GM12878 (cell line): ENCODE results near the gene ADARB1. TPM values are rescaled to one million over a fixed set of nuclear protein-coding genes. Genes with fewer than 3 reads are reported as not detected.
"Not testable (repeated sequence)": the region's sequence is repeated elsewhere in the genome, so short reads cannot be mapped to it uniquely, and the experiment has no call there.

Experiments
- ATAC-seq: fragments of 200-7000 bp; cut with Tn5 transposase; 3 replicates; pipeline ENCODE4 v1.9.1; 2020; ENCODE audit warnings: mild to moderate bottlenecking, moderate library complexity
- BruUV-seq: library from RNA; stranded (reverse); fragments of 400-500 nt; replicated peaks from 2 replicates; lab custom pipeline; 2021; lab: Mats Ljungman, UMichigan
- CTCF ChIA-PET: fragments of 300-600 bp; sonication (Branson Sonifier 250); formaldehyde crosslinking; extraction: SDS; loops from one replicate; lab custom pipeline; 2021; ENCODE audit warnings: inconsistent platforms; lab: Yijun Ruan, JAX
- POLR2A ChIA-PET: fragments of 350-600 bp; formaldehyde crosslinking; extraction: SDS; loops from one replicate; lab custom pipeline; 2021; ENCODE audit warnings: inconsistent platforms; lab: Charles Lee
- RAD21 ChIA-PET: fragments of 300-600 bp; sonication (Branson Sonifier 250); formaldehyde crosslinking; loops from one replicate; lab custom pipeline; 2023; ENCODE audit warnings: antibody characterized with exemption; ENCODE audit not compliant: unreplicated experiment; lab: Charles Lee
- SMC1A ChIA-PET: fragments of 300-600 bp; sonication (Branson Sonifier 250); formaldehyde crosslinking; loops from one replicate; lab custom pipeline; 2023; ENCODE audit not compliant: unreplicated experiment, uncharacterized antibody; lab: Charles Lee
- DNase-seq: peaks from one replicate; pipeline ENCODE4 v3.0.0-alpha.2; 2011; ENCODE audit warnings: low read depth, low spot score
- FAIRE-seq: peaks from 3 replicates; lab custom pipeline; 2011; peaks lifted over from hg19 to GRCh38; lab: Jason Lieb, UNC
- H2AFZ ChIP-seq: 2 replicates; pipeline ENCODE4 v1.6.0; 2011; ENCODE audit warnings: low read depth, low read length, control low read depth; ENCODE audit not compliant: control insufficient read depth
- H3K27ac ChIP-seq: 2 replicates; pipeline ENCODE4 v1.5.1; 2011; ENCODE audit warnings: control low read depth; ENCODE audit not compliant: control insufficient read depth, insufficient read depth
- H3K27me3 ChIP-seq, 2 experiments: replicated peaks in 1 of 2; 2 replicates each; pipeline versions ENCODE4 v1.6.0 to v1.6.1; 2011; ENCODE audit warnings: low read length in 1 of 2; ENCODE audit not compliant: control insufficient read depth in 2 of 2, insufficient read depth in 2 of 2
- H3K36me3 ChIP-seq, 2 experiments: 2 replicates each; pipeline ENCODE4 v1.5.1; 2011; ENCODE audit warnings: low read length in 1 of 2; ENCODE audit not compliant: control insufficient read depth in 2 of 2, insufficient read depth in 2 of 2
- H3K4me1 ChIP-seq: 2 replicates; pipeline ENCODE4 v1.6.1; 2011; ENCODE audit warnings: mild to moderate bottlenecking, low read length, moderate library complexity, mixed read lengths; ENCODE audit not compliant: control insufficient read depth, insufficient read depth
- H3K4me2 ChIP-seq: 2 replicates; pipeline ENCODE4 v1.6.0; 2011; ENCODE audit warnings: control low read depth; ENCODE audit not compliant: control insufficient read depth, insufficient read depth
- H3K4me3 ChIP-seq: fragments of 200-600 bp; sonication (generic); 2 replicates; pipeline ENCODE4 v1.5.1; 2016
- H3K79me2 ChIP-seq: 2 replicates; pipeline ENCODE4 v1.6.0; 2011; ENCODE audit warnings: low read length; ENCODE audit not compliant: control insufficient read depth, insufficient read depth
- H3K9ac ChIP-seq: 2 replicates; pipeline ENCODE4 v1.8.0; 2011; ENCODE audit warnings: low read length, control low read depth, mixed read lengths; ENCODE audit not compliant: control insufficient read depth, insufficient read depth
- H3K9me3 ChIP-seq: replicated peaks from 3 replicates; pipeline ENCODE4 v1.5.1; 2011; ENCODE audit warnings: mild to moderate bottlenecking, low read length; ENCODE audit not compliant: control insufficient read depth, insufficient read depth
- H4K20me1 ChIP-seq: 2 replicates; pipeline ENCODE4 v1.6.0; 2011; ENCODE audit not compliant: control insufficient read depth, insufficient read depth
- ATF7 ChIP-seq: fragments of 450-650 bp; IDR thresholded peaks from 2 replicates; pipeline ENCODE4 v1.6.1; 2016; ENCODE audit warnings: low read depth, mild to moderate bottlenecking
- IKZF1 ChIP-seq: fragments of 450-650 bp; conservative IDR thresholded peaks from 2 replicates; pipeline ENCODE4 v1.6.1; 2017; ENCODE audit warnings: antibody characterized with exemption, mild to moderate bottlenecking
- KDM1A ChIP-seq: fragments of 200-600 bp; sonication (generic); IDR thresholded peaks from 2 replicates; pipeline ENCODE4 v1.6.1; 2016; ENCODE audit warnings: borderline replicate concordance
- MEF2A ChIP-seq: IDR thresholded peaks from 2 replicates; pipeline ENCODE4 v1.6.1; 2011; ENCODE audit warnings: low read depth, mild to moderate bottlenecking, low read length, moderate library complexity; ENCODE audit not compliant: insufficient read depth
- NFXL1 ChIP-seq: fragments of 450-650 bp; IDR thresholded peaks from 2 replicates; pipeline ENCODE4 v1.6.1; 2017; ENCODE audit warnings: antibody characterized with exemption, mild to moderate bottlenecking, borderline replicate concordance
- POLR2AphosphoS5 ChIP-seq: IDR thresholded peaks from 2 replicates; pipeline ENCODE4 v1.6.1; 2011; ENCODE audit warnings: mild to moderate bottlenecking, low read length, inconsistent platforms
- WGBS: methylation state at CpG from one replicate; pipeline ENCODE4 v1.1.6; 2016; ENCODE audit warnings: low lambda C conversion rate; ENCODE audit not compliant: insufficient replicate concordance, insufficient coverage; ENCODE audit errors: missing lambda C conversion rate; 5-methylcytosine and 5-hydroxymethylcytosine counted together
- in situ Hi-C: fragments of 300-500 bp; cut with MboI; formaldehyde crosslinking; loops from 9 replicates; pipeline ENCODE4 v1.14.3; 2018; ENCODE audit warnings: mixed read lengths
- intact Hi-C: fragments of 100-400 bp; cut with micrococcal nuclease; formaldehyde crosslinking; loops from one replicate; pipeline ENCODE4 v1.14.2; 2022; ENCODE audit not compliant: unreplicated experiment
- polyA plus RNA-seq, 11 experiments: library from polyadenylated mRNA; depleted of rRNA in 4 of 11; unstranded in 6 of 11; stranded (reverse) in 5 of 11; fragments of >200 nt; fragmentation: Nextera tagmentation in 4 of 11; fragmentation: Illumina TruSeq in 1 of 11; extraction: Ambion mirVana in 4 of 11; extraction: Trizol in 1 of 11; gene quantifications; 1 replicate in 1 of 11; 2 replicates in 10 of 11; pipeline versions ENCODE4 v1.2.1 to v1.2.3, GENCODE V29; 2011 to 2016; ENCODE audit warnings: inconsistent platforms in 2 of 11, missing spikeins in 2 of 11, low read depth in 1 of 11
- total RNA-seq, 4 experiments: library from RNA; depleted of rRNA in 3 of 4; stranded (reverse); fragments of >200 nt in 3 of 4; fragmentation: Illumina TruSeq in 1 of 4; extraction: Trizol in 1 of 4; gene quantifications; 2 replicates each; pipeline versions ENCODE4 v1.2.1 to v1.2.3, GENCODE V29; 2013 to 2021
- TF ChIP-seq, protein P1 (sequence below): fragments of 450-650 bp; IDR thresholded peaks from 2 replicates; pipeline ENCODE4 v1.6.1; 2017; ENCODE audit warnings: low read depth, mild to moderate bottlenecking, moderate library complexity
- TF ChIP-seq, protein P2 (sequence below): IDR thresholded peaks from 2 replicates; pipeline ENCODE4 v1.6.1; 2012; ENCODE audit warnings: low read depth, low read length, improper control_type of control experiment

The ADARB1 gene
- total and polyA plus RNA-seq, 10 of the 15 experiments (the other 5 are each of a cell fraction or from before 2014, with no cell fraction given): 5.7 to 61.7 (median 25.3) TPM

DNA sequence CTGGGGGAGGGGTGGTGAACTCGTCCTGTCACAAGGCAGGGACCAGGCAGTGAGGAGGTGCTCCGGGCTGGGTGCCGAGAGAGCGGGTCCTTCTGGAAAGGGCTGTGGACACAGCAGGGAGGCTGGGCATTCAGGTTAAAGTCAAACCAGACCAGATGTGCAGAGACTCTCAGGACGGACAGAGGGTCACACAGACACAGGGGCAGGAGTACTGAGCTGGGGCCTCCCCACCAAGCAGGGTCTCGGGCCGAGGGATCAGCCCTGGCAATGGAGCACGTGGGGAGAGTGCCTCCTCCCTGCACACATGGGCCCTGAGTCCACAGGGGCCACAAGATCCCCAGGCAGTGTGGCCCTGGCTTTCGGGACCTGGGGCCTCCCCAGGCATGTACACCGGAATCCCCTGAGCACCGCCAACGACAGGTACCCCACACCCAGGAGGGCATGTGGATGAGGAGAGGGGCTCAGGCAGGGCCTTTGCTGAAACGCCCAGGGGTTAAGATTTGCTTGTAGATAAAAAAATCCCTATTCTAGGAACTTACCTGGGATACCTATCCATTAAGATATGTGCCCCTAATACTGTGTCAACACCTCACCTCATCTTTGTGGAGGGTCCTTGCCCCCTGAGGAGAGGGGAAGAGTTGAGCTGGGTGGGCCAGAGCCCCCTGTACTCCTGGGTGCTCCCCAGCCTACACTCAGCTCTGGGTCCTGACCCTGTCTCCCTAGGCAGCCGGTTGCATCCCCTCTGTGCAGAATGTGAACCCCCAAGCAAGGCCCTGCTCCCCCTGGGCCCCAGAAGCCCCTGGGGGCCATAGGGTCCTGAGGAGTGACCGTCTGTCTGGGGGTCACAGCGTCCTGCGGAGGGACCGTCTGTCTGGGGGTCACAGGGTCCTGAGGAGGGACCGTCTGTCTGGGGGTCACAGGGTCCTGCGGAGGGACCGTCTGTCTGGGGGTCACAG is 46.9 kb upstream of the ADARB1 start:
- no peaks in the 10 kb centered on the region for H4K20me1 ChIP-seq
- H3K36me3 ChIP-seq: no peaks in the 10 kb centered on the region
- FAIRE-seq: no peak
- TF ChIP-seq, protein P1, sequence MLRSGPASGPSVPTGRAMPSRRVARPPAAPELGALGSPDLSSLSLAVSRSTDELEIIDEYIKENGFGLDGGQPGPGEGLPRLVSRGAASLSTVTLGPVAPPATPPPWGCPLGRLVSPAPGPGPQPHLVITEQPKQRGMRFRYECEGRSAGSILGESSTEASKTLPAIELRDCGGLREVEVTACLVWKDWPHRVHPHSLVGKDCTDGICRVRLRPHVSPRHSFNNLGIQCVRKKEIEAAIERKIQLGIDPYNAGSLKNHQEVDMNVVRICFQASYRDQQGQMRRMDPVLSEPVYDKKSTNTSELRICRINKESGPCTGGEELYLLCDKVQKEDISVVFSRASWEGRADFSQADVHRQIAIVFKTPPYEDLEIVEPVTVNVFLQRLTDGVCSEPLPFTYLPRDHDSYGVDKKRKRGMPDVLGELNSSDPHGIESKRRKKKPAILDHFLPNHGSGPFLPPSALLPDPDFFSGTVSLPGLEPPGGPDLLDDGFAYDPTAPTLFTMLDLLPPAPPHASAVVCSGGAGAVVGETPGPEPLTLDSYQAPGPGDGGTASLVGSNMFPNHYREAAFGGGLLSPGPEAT: no peak
- TF ChIP-seq NFXL1 (no peak), MEF2A (no peak), POLR2AphosphoS5 (no peak), ATF7 (no peak), KDM1A (no peak), IKZF1 (no peak)
- TF ChIP-seq, protein P2, sequence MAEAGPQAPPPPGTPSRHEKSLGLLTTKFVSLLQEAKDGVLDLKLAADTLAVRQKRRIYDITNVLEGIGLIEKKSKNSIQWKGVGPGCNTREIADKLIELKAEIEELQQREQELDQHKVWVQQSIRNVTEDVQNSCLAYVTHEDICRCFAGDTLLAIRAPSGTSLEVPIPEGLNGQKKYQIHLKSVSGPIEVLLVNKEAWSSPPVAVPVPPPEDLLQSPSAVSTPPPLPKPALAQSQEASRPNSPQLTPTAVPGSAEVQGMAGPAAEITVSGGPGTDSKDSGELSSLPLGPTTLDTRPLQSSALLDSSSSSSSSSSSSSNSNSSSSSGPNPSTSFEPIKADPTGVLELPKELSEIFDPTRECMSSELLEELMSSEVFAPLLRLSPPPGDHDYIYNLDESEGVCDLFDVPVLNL: no peak
- no peak overlapping the region for H3K4me2 ChIP-seq
- intact Hi-C loops: no loop called here
- CTCF ChIA-PET: no interaction called here
- H3K4me3 ChIP-seq: no peak overlapping the region
- H3K27me3 ChIP-seq: no peaks in the 10 kb centered on the region; a peak in 2 of 4 replicates
- ATAC-seq: no peak
- no peak overlapping the region for H3K27ac ChIP-seq
- H3K9ac ChIP-seq: no peak overlapping the region
- SMC1A ChIA-PET: no interaction called here
- H2AFZ ChIP-seq: no peak overlapping the region
- no peak for DNase-seq
- RAD21 ChIA-PET: no interaction called here
- in situ Hi-C loops: no loop called here
- H3K9me3 ChIP-seq: no peaks in the 10 kb centered on the region; the same call in 1 of the 3 replicates
- WGBS: 19% methylated on average over 19 of the region's 21 CpGs
- H3K4me1 ChIP-seq: no peaks in the 10 kb centered on the region
- POLR2A ChIA-PET: interaction anchor here (0.5 kb wide), 1 partner anchor 62 kb away, joined by 3 read pairs; no protein-coding TSS in a partner anchor
- no TSS peak for BruUV-seq
- no peaks in the 10 kb centered on the region for H3K79me2 ChIP-seq

DNA sequence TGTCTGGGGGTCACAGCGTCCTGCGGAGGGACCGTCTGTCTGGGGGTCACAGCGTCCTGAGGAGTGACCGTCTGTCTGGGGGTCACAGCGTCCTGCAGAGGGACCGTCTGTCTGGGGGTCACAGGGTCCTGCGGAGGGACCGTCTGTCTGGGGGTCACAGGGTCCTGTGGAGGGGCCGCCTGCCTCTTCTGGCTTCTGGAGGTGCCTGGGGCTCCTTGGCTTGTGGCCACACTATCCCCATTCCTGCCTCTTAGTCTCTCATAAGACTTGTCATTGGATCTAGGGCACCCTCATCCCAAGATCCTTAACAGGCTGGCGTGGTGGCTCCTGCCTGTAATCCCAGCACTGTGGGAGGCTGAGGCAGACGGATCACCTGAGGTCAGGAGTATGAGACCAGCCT is 45.7 kb upstream of the ADARB1 start:
- H3K79me2 ChIP-seq, H3K9ac ChIP-seq, FAIRE-seq, POLR2A ChIA-PET, DNase-seq, H2AFZ ChIP-seq, H3K9me3 ChIP-seq, H3K27me3 ChIP-seq, H3K4me3 ChIP-seq, H3K4me1 ChIP-seq, in situ Hi-C loops, H3K4me2 ChIP-seq, SMC1A ChIA-PET, intact Hi-C loops, BruUV-seq, RAD21 ChIA-PET, H4K20me1 ChIP-seq, H3K36me3 ChIP-seq, H3K27ac ChIP-seq, ATAC-seq: not testable (repeated sequence)
- CTCF ChIA-PET: interaction anchor here (1.7 kb wide), 1 partner anchor 110 kb away, joined by 3 read pairs; no protein-coding TSS in a partner anchor
- 0% methylated on average over 2 of the region's 12 CpGs for WGBS
